Gastroesophageal sphincter (tissue), 4 donors: ENCODE data around the gene HCN3. TPM values are rescaled to one million over a fixed set of nuclear protein-coding genes. Genes with fewer than 3 reads are reported as not detected.
A peak's percentile ranks its signal among the peaks of the same experiment; 100 is the strongest.
"Not testable (repeated sequence)": the region's sequence is repeated elsewhere in the genome, so short reads cannot be mapped to it uniquely, and the experiment has no call there.

Experiments used
- ATAC-seq: fragments of 150-250 bp; one replicate; pipeline ENCODE4 v1.9.1; 2016; ENCODE audit warnings: mild to moderate bottlenecking, moderate library complexity
- H3K27ac ChIP-seq, 4 donors: fragments of 200-600 bp; sonication (generic) in 3 of 4; 1 replicate in 3 of 4; 2 replicates in 1 of 4; pipeline ENCODE4 v1.5.1; 2016 to 2019
- H3K27me3 ChIP-seq: fragments of 200-600 bp; sonication (generic); one replicate; pipeline ENCODE4 v1.5.1; 2019
- H3K36me3 ChIP-seq, 2 donors: fragments of 200-600 bp; sonication (generic); one replicate each; pipeline ENCODE4 v1.5.1; 2019; ENCODE audit warnings: control low read depth in 1 of 2
- H3K4me1 ChIP-seq, 3 donors: fragments of 200-600 bp; sonication (generic); 1 replicate in 2 of 3; 2 replicates in 1 of 3; pipeline ENCODE4 v1.5.1; 2016 to 2019; ENCODE audit warnings: control low read depth in 2 of 3
- H3K4me3 ChIP-seq, 2 donors: fragments of 200-600 bp; sonication (generic); one replicate each; pipeline ENCODE4 v1.5.1; 2019; ENCODE audit warnings: mild to moderate bottlenecking in 1 of 2, moderate library complexity in 1 of 2
- H3K9me3 ChIP-seq, 3 donors: fragments of 200-600 bp; sonication (generic); one replicate each; pipeline ENCODE4 v1.5.1; 2017 to 2019; ENCODE audit warnings: control low read depth in 2 of 3
- CTCF ChIP-seq, 4 experiments: fragments of 200-600 bp in 2 of 4; fragments of 450-650 bp in 2 of 4; sonication (generic) in 1 of 4; IDR thresholded peaks; one replicate each; pipeline ENCODE4 v1.5.1; 2017 to 2019; ENCODE audit warnings: antibody characterized with exemption in 4 of 4, mild to moderate bottlenecking in 2 of 4, moderate library complexity in 2 of 4
- EP300 ChIP-seq: sonication (generic); formaldehyde crosslinking; IDR thresholded peaks from one replicate; pipeline ENCODE4 v1.6.1; 2017; ENCODE audit warnings: antibody characterized with exemption, mild to moderate bottlenecking
- POLR2A ChIP-seq, 2 donors: fragments of 450-650 bp; IDR thresholded peaks; one replicate each; pipeline ENCODE4 v1.6.1; 2017; ENCODE audit warnings: antibody characterized with exemption in 2 of 2, mild to moderate bottlenecking in 2 of 2, moderate library complexity in 1 of 2
- POLR2AphosphoS5 ChIP-seq: sonication (generic); formaldehyde crosslinking; IDR thresholded peaks from one replicate; pipeline ENCODE4 v1.6.1; 2017; ENCODE audit warnings: antibody characterized with exemption
- WGBS, 2 donors: methylation state at CpG; one replicate each; pipeline ENCODE4 v1.1.5; 2018; ENCODE audit warnings: low coverage in 1 of 2; 5-methylcytosine and 5-hydroxymethylcytosine counted together
- total RNA-seq, 4 donors: library from RNA; depleted of rRNA; stranded (reverse); fragments of >200 nt; gene quantifications; one replicate each; pipeline ENCODE4 v1.1.0, GENCODE V29; 2016

HCN3 gene
- total RNA-seq, 4 donors from 2014 or later = 0.47 to 2.2 (median 1.6) TPM

DNA sequence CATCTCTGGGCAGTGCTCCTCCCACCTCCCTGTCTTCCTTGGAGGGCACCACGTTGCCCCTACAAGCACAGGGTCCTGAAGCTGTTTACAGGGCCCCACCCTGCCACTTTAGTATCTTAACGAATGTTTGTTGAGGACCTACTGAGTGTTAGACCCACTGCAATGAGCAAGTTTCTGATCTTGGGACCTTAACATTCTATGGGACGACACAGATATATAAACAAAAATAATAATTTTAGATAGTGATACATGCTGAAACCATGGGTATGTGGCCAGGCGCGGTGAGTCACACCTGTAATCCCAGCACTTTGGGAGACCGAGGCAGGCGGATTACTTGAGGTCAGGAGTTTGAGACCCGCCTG lies 32.1 kb upstream of the HCN3 start:
- H3K9me3 ChIP-seq = no peaks in the 10 kb centered on the region
- peak overlapping the region; percentile 78 to 90 (median 88) for H3K27ac ChIP-seq
- ATAC-seq = no peak
- TF ChIP-seq CTCF (IDR thresholded peaks at IDR 0.05) = no peak
- TF ChIP-seq POLR2AphosphoS5 = no peak
- no peak for TF ChIP-seq EP300
- TF ChIP-seq POLR2A (IDR thresholded peaks at IDR 0.05) = no peak
- H3K4me1 ChIP-seq = peaks cover 0 to 50% (median 15%) of the 10 kb centered on the region in 3 donors
- WGBS, 2 donors = 56 to 67% methylated on average over 3 to 7 of the region's 8 CpGs
- H3K36me3 ChIP-seq = peaks cover 0 to 24% of the 10 kb centered on the region in 2 donors
- H3K27me3 ChIP-seq = no peaks in the 10 kb centered on the region
- H3K4me3 ChIP-seq = peak overlapping the region; percentile 49 to 55

- not testable (repeated sequence) for H3K27me3 ChIP-seq, H3K27ac ChIP-seq, H3K4me3 ChIP-seq, ATAC-seq, H3K9me3 ChIP-seq
- WGBS, 2 donors = 100% methylated on average over 1 of the region's 3 CpGs; no CpG with 5 or more reads in 1 of the 2 donors
- Histone ChIP-seq H3K4me1 (peaks cover 0 to 51% (median 22%) of the 10 kb centered on the region in 3 donors), H3K36me3 (peaks cover 0 to 24% of the 10 kb centered on the region in 2 donors)
These were observed 30.5 kb upstream of the HCN3 start for GRCh38 chr1:155246796-155247195.

DNA sequence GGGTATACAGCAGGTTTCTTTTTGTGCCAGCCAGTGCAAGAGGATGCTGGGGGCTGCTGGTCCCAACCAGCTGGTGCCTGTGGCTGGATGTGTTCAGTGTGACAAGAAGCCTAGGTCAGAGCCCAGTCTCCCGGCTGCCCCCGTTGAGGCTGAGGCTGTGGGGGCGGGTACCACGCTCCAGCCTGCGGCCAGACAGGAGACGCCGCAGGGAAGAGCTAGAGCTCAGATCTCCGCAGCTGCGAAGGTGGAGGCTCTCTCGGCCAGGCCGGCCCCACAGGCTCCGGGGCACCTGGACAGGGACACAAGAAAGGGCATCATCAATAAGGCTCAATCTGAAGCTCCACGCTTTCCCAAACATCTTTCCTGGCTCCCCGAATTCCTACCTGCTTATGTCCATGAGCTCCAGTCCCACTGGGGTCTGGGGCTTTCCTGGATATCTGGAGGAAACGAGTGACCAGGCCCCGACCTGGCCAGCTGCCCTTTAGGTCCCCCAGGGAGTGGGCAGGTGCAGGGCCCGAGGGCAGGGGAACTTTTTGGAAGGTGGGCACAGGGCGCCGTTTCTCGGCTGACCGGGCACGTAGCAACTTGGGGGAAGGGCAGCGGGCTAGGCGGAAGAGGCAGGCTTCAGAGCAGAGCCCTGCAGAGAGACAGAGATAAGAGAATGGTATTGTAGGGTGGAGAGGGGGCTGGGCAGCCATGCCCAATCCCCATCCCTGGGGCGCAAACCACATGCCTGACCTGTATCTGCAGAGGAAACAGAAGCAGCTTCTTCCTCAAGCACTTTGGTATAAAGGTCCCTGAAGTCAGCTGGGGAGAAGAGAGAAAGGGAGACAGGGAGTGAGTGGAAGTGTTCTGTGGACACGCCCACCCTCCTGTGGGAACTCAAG lies 29.4 kb upstream of the HCN3 start:
- Histone ChIP-seq H3K27ac (no peak overlapping the region), H3K4me1 (peaks cover 0 to 46% (median 19%) of the 10 kb centered on the region in 3 donors), H3K36me3 (peaks cover 0 to 24% of the 10 kb centered on the region in 2 donors), H3K9me3 (no peaks in the 10 kb centered on the region), H3K4me3 (no peak overlapping the region), H3K27me3 (no peaks in the 10 kb centered on the region)
- no peak for ATAC-seq
- WGBS, 2 donors = 80 to 100% methylated on average over 1 to 9 of the region's 26 CpGs
- TF ChIP-seq EP300 (no peak), POLR2A (IDR thresholded peaks at IDR 0.05) (no peak), CTCF (IDR thresholded peaks at IDR 0.05) (no peak), POLR2AphosphoS5 (no peak)

GRCh38 chr1:155250246-155250632 lies 27.0 kb upstream of the HCN3 start:
- peak overlapping the region in 1 of 2 donors; percentile 39 for H3K4me3 ChIP-seq
- peaks cover 0 to 24% of the 10 kb centered on the region in 2 donors for H3K36me3 ChIP-seq
- no peaks in the 10 kb centered on the region for H3K9me3 ChIP-seq
- peaks cover 0 to 49% (median 24%) of the 10 kb centered on the region in 3 donors for H3K4me1 ChIP-seq
- no CpG with 5 or more reads among the region's 28 CpGs for WGBS, 2 donors
- H3K27me3 ChIP-seq = no peaks in the 10 kb centered on the region
- peak overlapping the region in 3 of 4 donors; percentile 45 to 70 (median 68) for H3K27ac ChIP-seq
- TF ChIP-seq POLR2A (IDR thresholded peaks at IDR 0.05) (no peak), POLR2AphosphoS5 (no peak), EP300 (no peak), CTCF (IDR thresholded peaks at IDR 0.05) (no peak)
- no peak for ATAC-seq

GRCh38 chr1:155250633-155251449 lies 26.4 kb upstream of the HCN3 start:
- peak; percentile 35 for TF ChIP-seq POLR2AphosphoS5
- TF ChIP-seq CTCF (IDR thresholded peaks at IDR 0.05) = peak in 3 of 4 experiments; percentile 99 to 100 (median 99)
- TF ChIP-seq EP300 = no peak
- peak overlapping the region in 3 of 4 donors; percentile 45 to 70 (median 68) for H3K27ac ChIP-seq
- H3K4me3 ChIP-seq = peak overlapping the region in 1 of 2 donors; percentile 39
- peak; percentile 76 for ATAC-seq
- peaks cover 0 to 24% of the 10 kb centered on the region in 2 donors for H3K36me3 ChIP-seq
- H3K9me3 ChIP-seq = no peaks in the 10 kb centered on the region
- no peaks in the 10 kb centered on the region for H3K27me3 ChIP-seq
- H3K4me1 ChIP-seq = peaks cover 0 to 46% (median 24%) of the 10 kb centered on the region in 3 donors
- 35% methylated on average over 4 of the region's 23 CpGs; no CpG with 5 or more reads in 1 of the 2 donors for WGBS, 2 donors
